Activated CD4-positive, alpha-beta T cell treated with anti-CD3 and anti-CD28 coated beads for 36 hours (primary cell): Measurements from ENCODE around the gene TIMM10. TPM values are rescaled to one million over a fixed set of nuclear protein-coding genes. Genes with fewer than 3 reads are reported as not detected.

Experiments
- ATAC-seq: fragments of 200-7000 bp; cut with Tn5 transposase; one replicate; pipeline ENCODE4 v1.10.0; 2021; ENCODE audit warnings: mild to moderate bottlenecking, moderate library complexity
- CTCF ChIA-PET: fragments of 350-600 bp; sonication (Branson Sonifier 250); formaldehyde crosslinking; loops from one replicate; lab custom pipeline; 2021; ENCODE audit warnings: antibody characterized with exemption; lab: Charles Lee
- POLR2A ChIA-PET: fragments of 350-600 bp; sonication (Branson Sonifier 250); formaldehyde crosslinking; loops from one replicate; lab custom pipeline; 2021; ENCODE audit warnings: antibody characterized with exemption, inconsistent platforms; lab: Charles Lee
- DNase-seq: peaks from one replicate; pipeline ENCODE4 v3.0.0-alpha.2; 2020
- H3K27ac Mint-ChIP-seq: one replicate; pipeline ENCODE4 v1.8.0; 2021; ENCODE audit warnings: mixed read lengths
- H3K27me3 Mint-ChIP-seq: one replicate; pipeline ENCODE4 v1.8.0; 2021; ENCODE audit warnings: mixed read lengths
- H3K36me3 Mint-ChIP-seq: one replicate; pipeline ENCODE4 v1.8.0; 2021; ENCODE audit warnings: low read depth, mixed read lengths
- H3K4me1 Mint-ChIP-seq: one replicate; pipeline ENCODE4 v1.8.0; 2021; ENCODE audit warnings: mixed read lengths
- H3K4me3 Mint-ChIP-seq: one replicate; pipeline ENCODE4 v1.8.0; 2021; ENCODE audit warnings: mild to moderate bottlenecking, moderate library complexity, mixed read lengths
- H3K9me3 Mint-ChIP-seq: one replicate; pipeline ENCODE4 v1.8.0; 2021; ENCODE audit warnings: low read depth, mixed read lengths
- intact Hi-C, 2 experiments: fragments of 100-400 bp; cut with DNase I in 1 of 2; cut with micrococcal nuclease in 1 of 2; formaldehyde crosslinking; loops; one replicate each; pipeline versions ENCODE4 v1.14.2 to v1.15.1; 2022 to 2024; cut with DNase I, micrococcal nuclease
- total RNA-seq, 2 experiments: library from RNA; stranded (reverse); gene quantifications; one replicate each; pipeline ENCODE4 v1.2.3, GENCODE V29; 2021

TIMM10 gene
- total RNA-seq, 2 experiments from 2014 or later = 124 to 158 TPM

GRCh38 chr11:57556041-57556440 is 25.5 kb upstream of the TIMM10 start:
- H3K4me1 Mint-ChIP-seq = peaks cover 1% of the 10 kb centered on the region
- peaks cover 57% of the 10 kb centered on the region for H3K36me3 Mint-ChIP-seq
- no peaks in the 10 kb centered on the region for H3K9me3 Mint-ChIP-seq
- ChIA-PET POLR2A (no interaction called here), CTCF (no interaction called here)
- intact Hi-C loops = no loop called here
- no peak overlapping the region for H3K27ac Mint-ChIP-seq
- DNase-seq (no peak), ATAC-seq (no peak)
- H3K4me3 Mint-ChIP-seq = no peak overlapping the region
- H3K27me3 Mint-ChIP-seq = no peaks in the 10 kb centered on the region

GRCh38 chr11:57555393-57555792 is 24.8 kb upstream of the TIMM10 start:
- DNase-seq = no peak
- Mint-ChIP-seq H3K4me1 (no peaks in the 10 kb centered on the region), H3K9me3 (no peaks in the 10 kb centered on the region), H3K36me3 (peaks cover 57% of the 10 kb centered on the region), H3K4me3 (no peak overlapping the region), H3K27me3 (no peaks in the 10 kb centered on the region), H3K27ac (no peak overlapping the region)
- intact Hi-C loops = no loop called here
- no peak for ATAC-seq
- CTCF ChIA-PET = interaction anchor here (0.5 to 1.5 kb wide), 3 partner anchors 84 to 98 kb away, joined by 3 to 4 read pairs (median 3); no protein-coding TSS in a partner anchor
- POLR2A ChIA-PET = no interaction called here

- Mint-ChIP-seq H3K27ac (no peak overlapping the region), H3K9me3 (no peaks in the 10 kb centered on the region), H3K4me3 (no peak overlapping the region), H3K36me3 (peaks cover 54% of the 10 kb centered on the region), H3K4me1 (peaks cover 7% of the 10 kb centered on the region), H3K27me3 (no peaks in the 10 kb centered on the region)
- ATAC-seq (no peak), DNase-seq (no peak)
- intact Hi-C loops = no loop called here
- ChIA-PET POLR2A (no interaction called here), CTCF (no interaction called here)
Observed at GRCh38 chr11:57552479-57552878, 21.9 kb upstream of the TIMM10 start.

GRCh38 chr11:57551941-57552340 is 21.4 kb upstream of the TIMM10 start:
- DNase-seq (no peak), ATAC-seq (no peak)
- no peak overlapping the region for H3K27ac Mint-ChIP-seq
- H3K9me3 Mint-ChIP-seq = no peaks in the 10 kb centered on the region
- CTCF ChIA-PET = no interaction called here
- H3K36me3 Mint-ChIP-seq = peaks cover 54% of the 10 kb centered on the region
- no peaks in the 10 kb centered on the region for H3K27me3 Mint-ChIP-seq
- no peak overlapping the region for H3K4me3 Mint-ChIP-seq
- H3K4me1 Mint-ChIP-seq = peaks cover 12% of the 10 kb centered on the region
- POLR2A ChIA-PET = no interaction called here
- intact Hi-C loops = no loop called here

GRCh38 chr11:57549983-57550382 is 19.4 kb upstream of the TIMM10 start:
- ChIA-PET POLR2A (interaction anchor here (0.6 kb wide), 1 partner anchor 8 kb away, joined by 3 read pairs; no protein-coding TSS in a partner anchor), CTCF (no interaction called here)
- H3K9me3 Mint-ChIP-seq = no peaks in the 10 kb centered on the region
- peaks cover 12% of the 10 kb centered on the region for H3K4me1 Mint-ChIP-seq
- DNase-seq (no peak), ATAC-seq (no peak)
- intact Hi-C loops = no loop called here
- peaks cover 52% of the 10 kb centered on the region for H3K36me3 Mint-ChIP-seq
- H3K27ac Mint-ChIP-seq = no peak overlapping the region
- no peaks in the 10 kb centered on the region for H3K27me3 Mint-ChIP-seq
- H3K4me3 Mint-ChIP-seq = no peak overlapping the region

- ATAC-seq (peak; percentile 45), DNase-seq (no peak)
- Mint-ChIP-seq H3K27ac (peak overlapping the region; percentile 55), H3K36me3 (peaks cover 41% of the 10 kb centered on the region), H3K4me1 (peaks cover 12% of the 10 kb centered on the region), H3K4me3 (no peak overlapping the region), H3K9me3 (no peaks in the 10 kb centered on the region), H3K27me3 (no peaks in the 10 kb centered on the region)
- intact Hi-C loops = no loop called here
- ChIA-PET CTCF (interaction anchor here (0.5 to 1.7 kb wide), 5 partner anchors 52 to 201 kb away, joined by 3 to 5 read pairs (median 4); no protein-coding TSS in a partner anchor), POLR2A (no interaction called here)
Observed at GRCh38 chr11:57547854-57548377, 17.4 kb upstream of the TIMM10 start.

GRCh38 chr11:57546869-57547475 is 16.4 kb upstream of the TIMM10 start:
- H3K27me3 Mint-ChIP-seq = no peaks in the 10 kb centered on the region
- no peak overlapping the region for H3K4me3 Mint-ChIP-seq
- POLR2A ChIA-PET = no interaction called here
- intact Hi-C loops = no loop called here
- H3K4me1 Mint-ChIP-seq = peaks cover 12% of the 10 kb centered on the region
- peak overlapping the region; percentile 51 for H3K27ac Mint-ChIP-seq
- DNase-seq (peak; percentile 35), ATAC-seq (peak; percentile 53)
- CTCF ChIA-PET = interaction anchor here (0.8 to 1.7 kb wide), 5 partner anchors 20 to 94 kb away, joined by 3 to 5 read pairs (median 4); no protein-coding TSS in a partner anchor
- peaks cover 37% of the 10 kb centered on the region for H3K36me3 Mint-ChIP-seq
- H3K9me3 Mint-ChIP-seq = no peaks in the 10 kb centered on the region

DNA sequence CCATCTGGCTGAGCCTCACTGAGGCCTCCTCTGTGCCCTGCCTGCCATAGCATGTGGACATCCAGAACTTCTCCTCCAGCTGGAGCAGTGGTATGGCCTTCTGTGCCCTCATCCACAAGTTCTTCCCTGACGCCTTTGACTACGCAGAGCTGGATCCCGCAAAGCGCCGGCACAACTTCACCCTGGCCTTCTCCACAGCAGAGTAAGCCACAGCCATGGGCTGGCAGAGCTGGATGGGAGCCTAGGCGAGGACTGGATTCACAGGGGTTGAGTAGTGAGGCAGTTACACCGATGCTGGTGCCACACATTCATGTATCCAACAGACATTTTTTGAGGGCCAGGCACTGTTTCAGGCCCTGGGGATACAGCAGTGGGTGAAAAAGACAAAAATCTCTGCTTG is 15.9 kb upstream of the TIMM10 start:
- Mint-ChIP-seq H3K4me3 (no peak overlapping the region), H3K9me3 (no peaks in the 10 kb centered on the region), H3K36me3 (peaks cover 32% of the 10 kb centered on the region), H3K27ac (no peak overlapping the region), H3K27me3 (no peaks in the 10 kb centered on the region), H3K4me1 (peaks cover 12% of the 10 kb centered on the region)
- CTCF ChIA-PET = interaction anchor here (1.1 to 1.2 kb wide), 2 partner anchors 20 to 85 kb away, joined by 3 to 4 read pairs; no protein-coding TSS in a partner anchor
- no peak for ATAC-seq
- no peak for DNase-seq
- POLR2A ChIA-PET = no interaction called here
- intact Hi-C loops = no loop called here

GRCh38 chr11:57545883-57546282 is 15.3 kb upstream of the TIMM10 start:
- Mint-ChIP-seq H3K36me3 (peaks cover 34% of the 10 kb centered on the region), H3K9me3 (no peaks in the 10 kb centered on the region), H3K27ac (no peak overlapping the region), H3K4me3 (no peak overlapping the region), H3K27me3 (no peaks in the 10 kb centered on the region), H3K4me1 (peaks cover 12% of the 10 kb centered on the region)
- POLR2A ChIA-PET = no interaction called here
- DNase-seq = no peak
- CTCF ChIA-PET = no interaction called here
- intact Hi-C loops = no loop called here
- no peak for ATAC-seq

DNA sequence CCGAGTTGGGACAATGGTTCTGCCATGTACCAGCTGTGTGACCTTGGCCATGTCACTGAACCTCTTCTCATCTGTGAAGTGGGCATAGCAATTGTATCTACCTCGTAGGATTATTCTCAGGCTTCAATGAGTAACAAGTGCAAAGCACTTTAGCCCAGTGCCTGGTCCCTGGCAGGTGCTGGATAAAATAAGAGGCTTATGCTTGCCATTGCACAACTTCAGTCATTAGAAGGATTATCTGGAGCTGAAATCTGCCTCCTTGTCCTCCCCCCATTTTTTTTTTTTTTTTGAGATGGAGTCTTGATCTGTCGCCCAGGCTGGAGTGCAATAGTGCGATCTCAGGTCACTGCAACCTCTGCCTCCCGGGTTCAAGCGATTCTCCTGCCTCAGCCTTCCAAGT is 14.0 kb upstream of the TIMM10 start:
- DNase-seq (no peak), ATAC-seq (no peak)
- no peak overlapping the region for H3K4me3 Mint-ChIP-seq
- H3K9me3 Mint-ChIP-seq = no peaks in the 10 kb centered on the region
- CTCF ChIA-PET = interaction anchor here (0.6 kb wide), 1 partner anchor 207 kb away, joined by 3 read pairs; no protein-coding TSS in a partner anchor
- H3K36me3 Mint-ChIP-seq = peaks cover 26% of the 10 kb centered on the region
- intact Hi-C loops = no loop called here
- POLR2A ChIA-PET = no interaction called here
- peaks cover 12% of the 10 kb centered on the region for H3K4me1 Mint-ChIP-seq
- no peaks in the 10 kb centered on the region for H3K27me3 Mint-ChIP-seq
- no peak overlapping the region for H3K27ac Mint-ChIP-seq

DNA sequence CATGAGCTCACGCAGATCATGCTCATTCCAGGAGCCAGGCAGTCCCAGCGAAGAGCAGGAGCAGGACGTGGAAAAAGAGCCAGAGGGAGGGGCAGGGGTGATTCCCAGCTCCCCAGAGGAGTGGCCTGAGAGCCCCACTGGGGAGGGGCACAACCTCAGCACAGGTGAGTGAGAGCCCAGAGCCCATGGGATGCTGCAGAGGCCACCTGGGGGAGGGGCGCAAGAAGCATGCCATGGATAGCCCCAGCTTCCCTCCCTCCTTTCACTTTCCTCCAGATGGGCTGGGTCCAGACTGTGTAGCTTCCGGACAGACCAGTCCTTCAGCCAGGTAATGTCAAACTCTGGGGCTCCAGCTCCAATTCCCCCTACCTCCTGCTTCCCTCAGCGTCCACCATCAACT is 13.0 kb upstream of the TIMM10 start:
- ATAC-seq (no peak), DNase-seq (no peak)
- ChIA-PET POLR2A (no interaction called here), CTCF (no interaction called here)
- Mint-ChIP-seq H3K27ac (no peak overlapping the region), H3K27me3 (no peaks in the 10 kb centered on the region), H3K9me3 (no peaks in the 10 kb centered on the region), H3K4me1 (peaks cover 11% of the 10 kb centered on the region), H3K4me3 (no peak overlapping the region), H3K36me3 (peaks cover 19% of the 10 kb centered on the region)
- intact Hi-C loops = no loop called here

DNA sequence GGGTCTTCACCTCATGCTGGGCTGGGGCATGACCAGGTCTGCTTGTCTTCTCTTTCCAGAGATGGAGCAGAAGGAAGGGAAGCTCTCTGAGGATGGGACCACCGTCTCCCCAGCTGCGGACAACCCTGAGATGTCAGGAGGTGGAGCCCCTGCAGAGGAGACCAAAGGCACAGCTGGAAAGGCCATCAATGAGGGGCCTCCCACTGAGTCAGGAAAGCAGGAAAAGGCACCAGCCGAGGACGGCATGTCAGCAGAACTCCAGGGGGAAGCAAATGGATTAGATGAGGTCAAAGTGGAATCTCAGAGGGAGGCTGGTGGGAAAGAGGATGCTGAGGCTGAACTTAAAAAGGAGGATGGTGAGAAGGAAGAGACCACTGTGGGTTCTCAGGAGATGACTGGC is 12.0 kb upstream of the TIMM10 start:
- ChIA-PET CTCF (no interaction called here), POLR2A (no interaction called here)
- Mint-ChIP-seq H3K4me3 (no peak overlapping the region), H3K36me3 (peaks cover 19% of the 10 kb centered on the region), H3K27ac (no peak overlapping the region), H3K9me3 (no peaks in the 10 kb centered on the region), H3K27me3 (no peaks in the 10 kb centered on the region), H3K4me1 (peaks cover 6% of the 10 kb centered on the region)
- ATAC-seq (no peak), DNase-seq (no peak)
- intact Hi-C loops = no loop called here
